WI38 (cell line): ENCODE results near the gene KRTAP12-3.
"Not testable (repeated sequence)": the region's sequence is repeated elsewhere in the genome, so short reads cannot be mapped to it uniquely, and the experiment has no call there.

Source experiments
- H3K4me3 ChIP-seq: 2 replicates; pipeline ENCODE4 v1.5.1; 2011; ENCODE audit warnings: low read depth, mild to moderate bottlenecking, control low read depth, low read length
- CTCF ChIP-seq: IDR thresholded peaks from 2 replicates; pipeline ENCODE4 v1.5.1; 2012; ENCODE audit warnings: low read depth, mild to moderate bottlenecking, control low read depth, low read length

KRTAP12-3 gene

GRCh38 chr21:44684483-44684882 lies 26.8 kb downstream of the KRTAP12-3 start:
- no peak for TF ChIP-seq CTCF
- H3K4me3 ChIP-seq, result no peak overlapping the region

- not testable (repeated sequence) for H3K4me3 ChIP-seq
Observed at GRCh38 chr21:44685050-44685449, 27.3 kb downstream of the KRTAP12-3 start.

- H3K4me3 ChIP-seq, result no peak overlapping the region
- TF ChIP-seq CTCF, result no peak
Observed at GRCh38 chr21:44686000-44686781, 28.5 kb downstream of the KRTAP12-3 start.

GRCh38 chr21:44686843-44687561 lies 29.3 kb downstream of the KRTAP12-3 start:
- H3K4me3 ChIP-seq, result no peak overlapping the region
- TF ChIP-seq CTCF, result no peak

- TF ChIP-seq CTCF, result no peak
- H3K4me3 ChIP-seq, result no peak overlapping the region
Observed at GRCh38 chr21:44687671-44688070, 29.9 kb downstream of the KRTAP12-3 start.

- H3K4me3 ChIP-seq, result not testable (repeated sequence)
Observed at GRCh38 chr21:44689740-44690139, 32.0 kb downstream of the KRTAP12-3 start.

GRCh38 chr21:44691686-44692085 lies 34.0 kb downstream of the KRTAP12-3 start:
- no peak for TF ChIP-seq CTCF

GRCh38 chr21:44692798-44693512 lies 35.2 kb downstream of the KRTAP12-3 start:
- no peak for TF ChIP-seq CTCF
- no peak overlapping the region for H3K4me3 ChIP-seq

More at GRCh38 chr21:44691686-44692085, 34.0 kb downstream of the KRTAP12-3 start:
- no peak overlapping the region for H3K4me3 ChIP-seq
